Erythroblast (primary cell): ENCODE measurements around the gene NOL12.

Experiments
- GATA1 ChIP-seq: IDR thresholded peaks from 2 replicates; pipeline ENCODE4 v1.6.1; 2011; ENCODE audit warnings: low read depth, mild to moderate bottlenecking, control low read depth, low read length, moderate library complexity
- POLR2A ChIP-seq: IDR thresholded peaks from 2 replicates; pipeline ENCODE4 v1.6.1; 2011; ENCODE audit warnings: mild to moderate bottlenecking, low read length

- no peak for TF ChIP-seq POLR2A
- no peak for TF ChIP-seq GATA1
Observed at GRCh38 chr22:37725551-37726240, 39.6 kb downstream of the NOL12 start.
